ENCODE measurements around the gene ASPSCR1. TPM values are rescaled to one million over a fixed set of nuclear protein-coding genes. Genes with fewer than 3 reads are reported as not detected.

ASPSCR1 gene
- total and polyA plus RNA-seq, 10 of the 15 experiments (the other 5 are each of a cell fraction or from before 2014, with no cell fraction given), result 1.5 to 48.4 (median 25.4) TPM

DNA sequence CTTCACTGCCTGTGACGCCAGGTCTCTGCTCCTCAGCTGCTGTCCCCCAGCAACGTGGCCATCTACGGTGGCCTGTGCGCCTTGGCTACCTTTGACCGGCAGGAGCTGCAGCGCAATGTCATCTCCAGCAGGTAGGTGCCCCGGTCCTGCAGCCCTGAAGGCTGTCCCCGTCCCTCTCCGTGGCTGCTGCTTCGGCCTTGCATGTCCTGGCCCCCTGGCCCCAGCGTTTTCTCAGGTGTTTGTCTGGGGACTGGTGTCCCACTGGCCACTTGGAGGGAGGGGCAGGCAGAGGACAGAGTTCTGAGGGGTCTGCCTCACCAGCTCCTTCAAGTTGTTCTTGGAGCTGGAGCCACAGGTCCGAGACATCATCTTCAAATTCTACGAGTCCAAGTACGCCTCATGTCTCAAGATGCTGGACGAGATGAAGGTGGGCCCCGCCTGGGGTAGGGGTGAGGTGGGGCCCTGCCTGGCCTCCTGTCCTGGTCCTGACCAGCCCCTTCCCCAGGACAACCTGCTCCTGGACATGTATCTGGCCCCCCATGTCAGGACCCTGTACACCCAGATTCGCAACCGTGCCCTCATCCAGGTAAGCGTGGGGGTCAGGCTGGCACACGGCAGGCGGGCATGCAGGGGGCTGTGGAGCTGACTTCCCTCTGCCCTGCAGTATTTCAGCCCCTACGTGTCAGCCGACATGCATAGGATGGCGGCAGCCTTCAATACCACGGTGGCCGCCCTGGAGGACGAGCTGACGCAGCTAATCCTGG lies 78.7 kb downstream of the ASPSCR1 start:
- ATAC-seq (no peak), DNase-seq (ENCODE audit: low read depth, low spot score) (no peak), FAIRE-seq (no peak)
- peaks cover under 1 to 33% of the 10 kb centered on the region in 2 experiments for H3K36me3 ChIP-seq (ENCODE audit: control insufficient read depth in 2 of 2, insufficient read depth in 2 of 2, low read length in 1 of 2)
- TF ChIP-seq SMAD5 (IDR thresholded peaks at IDR 0.05; ENCODE audit: low read depth) (0 out of 2 replicates have a peak, but pooled peaks have one; percentile 9), NBN (IDR thresholded peaks at IDR 0.05) (no peak)
- TF ChIP-seq, protein P1, sequence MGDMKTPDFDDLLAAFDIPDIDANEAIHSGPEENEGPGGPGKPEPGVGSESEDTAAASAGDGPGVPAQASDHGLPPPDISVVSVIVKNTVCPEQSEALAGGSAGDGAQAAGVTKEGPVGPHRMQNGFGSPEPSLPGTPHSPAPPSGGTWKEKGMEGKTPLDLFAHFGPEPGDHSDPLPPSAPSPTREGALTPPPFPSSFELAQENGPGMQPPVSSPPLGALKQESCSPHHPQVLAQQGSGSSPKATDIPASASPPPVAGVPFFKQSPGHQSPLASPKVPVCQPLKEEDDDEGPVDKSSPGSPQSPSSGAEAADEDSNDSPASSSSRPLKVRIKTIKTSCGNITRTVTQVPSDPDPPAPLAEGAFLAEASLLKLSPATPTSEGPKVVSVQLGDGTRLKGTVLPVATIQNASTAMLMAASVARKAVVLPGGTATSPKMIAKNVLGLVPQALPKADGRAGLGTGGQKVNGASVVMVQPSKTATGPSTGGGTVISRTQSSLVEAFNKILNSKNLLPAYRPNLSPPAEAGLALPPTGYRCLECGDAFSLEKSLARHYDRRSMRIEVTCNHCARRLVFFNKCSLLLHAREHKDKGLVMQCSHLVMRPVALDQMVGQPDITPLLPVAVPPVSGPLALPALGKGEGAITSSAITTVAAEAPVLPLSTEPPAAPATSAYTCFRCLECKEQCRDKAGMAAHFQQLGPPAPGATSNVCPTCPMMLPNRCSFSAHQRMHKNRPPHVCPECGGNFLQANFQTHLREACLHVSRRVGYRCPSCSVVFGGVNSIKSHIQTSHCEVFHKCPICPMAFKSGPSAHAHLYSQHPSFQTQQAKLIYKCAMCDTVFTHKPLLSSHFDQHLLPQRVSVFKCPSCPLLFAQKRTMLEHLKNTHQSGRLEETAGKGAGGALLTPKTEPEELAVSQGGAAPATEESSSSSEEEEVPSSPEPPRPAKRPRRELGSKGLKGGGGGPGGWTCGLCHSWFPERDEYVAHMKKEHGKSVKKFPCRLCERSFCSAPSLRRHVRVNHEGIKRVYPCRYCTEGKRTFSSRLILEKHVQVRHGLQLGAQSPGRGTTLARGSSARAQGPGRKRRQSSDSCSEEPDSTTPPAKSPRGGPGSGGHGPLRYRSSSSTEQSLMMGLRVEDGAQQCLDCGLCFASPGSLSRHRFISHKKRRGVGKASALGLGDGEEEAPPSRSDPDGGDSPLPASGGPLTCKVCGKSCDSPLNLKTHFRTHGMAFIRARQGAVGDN (IDR thresholded peaks at IDR 0.05), result no peak
- CTCF ChIA-PET, result no interaction called here
- intact Hi-C loops (cut with micrococcal nuclease; ENCODE audit: unreplicated experiment) (no loop called here), in situ Hi-C loops (cut with MboI) (no loop called here)
- H3K79me2 ChIP-seq (ENCODE audit: control insufficient read depth, insufficient read depth, low read length), result peaks cover 14% of the 10 kb centered on the region
- SMC1A ChIA-PET (ENCODE audit: uncharacterized antibody, unreplicated experiment), result no interaction called here
- no peaks in the 10 kb centered on the region for H3K27me3 ChIP-seq (replicated peaks in 1 of 2; ENCODE audit: control insufficient read depth in 2 of 2, insufficient read depth in 2 of 2, low read length in 1 of 2)
- H3K4me1 ChIP-seq (ENCODE audit: control insufficient read depth, insufficient read depth, low read length), result peaks cover 4% of the 10 kb centered on the region
- POLR2A ChIA-PET, result interaction anchor here (0.6 to 2.4 kb wide), 2 partner anchors 10 to 19 kb away, joined by 3 to 6 read pairs; partner anchors contain the start of gene DCXR
- no peak overlapping the region for H3K27ac ChIP-seq (ENCODE audit: control insufficient read depth, insufficient read depth)
- no peak overlapping the region for H2AFZ ChIP-seq (ENCODE audit: control insufficient read depth, low read depth, low read length)
- no peaks in the 10 kb centered on the region for H4K20me1 ChIP-seq (ENCODE audit: control insufficient read depth, insufficient read depth)
- no peaks in the 10 kb centered on the region for H3K9me3 ChIP-seq (replicated peaks; ENCODE audit: control insufficient read depth, insufficient read depth, low read length)
- no peak overlapping the region for H3K4me3 ChIP-seq
- no TSS peak for BruUV-seq (replicated peaks)
- no peak overlapping the region for H3K4me2 ChIP-seq (ENCODE audit: control insufficient read depth, insufficient read depth)
- WGBS (ENCODE audit: insufficient coverage, insufficient replicate concordance, low lambda C conversion rate, missing lambda C conversion rate), result 89% methylated on average over 26 of the region's 28 CpGs
- RAD21 ChIA-PET (ENCODE audit: unreplicated experiment), result no interaction called here
- H3K9ac ChIP-seq (ENCODE audit: control insufficient read depth, insufficient read depth, low read length), result no peak overlapping the region
